Mucosa of stomach (tissue), 1 donor: ENCODE results near the gene SLC8A1.

Source experiments
- H3K27me3 ChIP-seq: one replicate; pipeline ENCODE4 v1.7.0; 2013; ENCODE audit warnings: mild to moderate bottlenecking, low read length; ENCODE audit not compliant: control insufficient read depth, insufficient read depth
- H3K36me3 ChIP-seq: one replicate; pipeline ENCODE4 v1.7.0; 2013; ENCODE audit warnings: low read length; ENCODE audit not compliant: control insufficient read depth, insufficient read depth
- H3K4me1 ChIP-seq: one replicate; pipeline ENCODE4 v1.7.0; 2013; ENCODE audit warnings: mild to moderate bottlenecking, low read length; ENCODE audit not compliant: control insufficient read depth, insufficient read depth
- H3K4me3 ChIP-seq: one replicate; pipeline ENCODE4 v1.7.0; 2013; ENCODE audit warnings: low read length
- H3K9ac ChIP-seq: one replicate; pipeline ENCODE4 v1.7.0; 2013; ENCODE audit warnings: mild to moderate bottlenecking, low read length, moderate library complexity
- H3K9me3 ChIP-seq: one replicate; pipeline ENCODE4 v1.7.0; 2013; ENCODE audit warnings: mild to moderate bottlenecking, low read length, moderate library complexity; ENCODE audit not compliant: control insufficient read depth
- donor health status: Pancreatic carcinoma.

SLC8A1 gene

DNA sequence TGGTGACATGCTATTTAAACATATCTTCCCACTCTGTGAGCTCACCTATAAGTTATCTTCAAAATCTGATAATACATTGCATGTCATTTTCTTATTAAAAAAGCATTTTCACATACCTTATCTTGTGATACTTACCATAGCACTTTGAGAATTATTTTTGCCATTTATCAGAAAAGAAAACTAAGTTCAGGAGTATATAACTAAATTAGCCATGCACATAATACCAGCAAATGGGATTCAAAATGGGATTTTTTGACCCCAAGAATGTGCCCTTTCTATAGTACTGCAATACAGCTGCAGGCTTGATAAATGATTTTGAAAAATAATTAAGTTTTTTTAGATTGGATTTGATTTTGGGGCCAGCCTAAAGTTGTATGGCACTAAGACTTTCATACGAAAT is 41.2 kb downstream of the SLC8A1 start:
- Histone ChIP-seq H3K27me3 (no peaks in the 10 kb centered on the region), H3K4me3 (no peak overlapping the region), H3K9ac (no peak overlapping the region), H3K36me3 (no peaks in the 10 kb centered on the region), H3K4me1 (no peaks in the 10 kb centered on the region), H3K9me3 (no peaks in the 10 kb centered on the region)

- no peaks in the 10 kb centered on the region for H3K9me3 ChIP-seq
- no peaks in the 10 kb centered on the region for H3K4me1 ChIP-seq
- no peak overlapping the region for H3K9ac ChIP-seq
- no peaks in the 10 kb centered on the region for H3K36me3 ChIP-seq
- no peaks in the 10 kb centered on the region for H3K27me3 ChIP-seq
- no peak overlapping the region for H3K4me3 ChIP-seq
Measured at GRCh38 chr2:40409734-40410133, 42.2 kb downstream of the SLC8A1 start.

DNA sequence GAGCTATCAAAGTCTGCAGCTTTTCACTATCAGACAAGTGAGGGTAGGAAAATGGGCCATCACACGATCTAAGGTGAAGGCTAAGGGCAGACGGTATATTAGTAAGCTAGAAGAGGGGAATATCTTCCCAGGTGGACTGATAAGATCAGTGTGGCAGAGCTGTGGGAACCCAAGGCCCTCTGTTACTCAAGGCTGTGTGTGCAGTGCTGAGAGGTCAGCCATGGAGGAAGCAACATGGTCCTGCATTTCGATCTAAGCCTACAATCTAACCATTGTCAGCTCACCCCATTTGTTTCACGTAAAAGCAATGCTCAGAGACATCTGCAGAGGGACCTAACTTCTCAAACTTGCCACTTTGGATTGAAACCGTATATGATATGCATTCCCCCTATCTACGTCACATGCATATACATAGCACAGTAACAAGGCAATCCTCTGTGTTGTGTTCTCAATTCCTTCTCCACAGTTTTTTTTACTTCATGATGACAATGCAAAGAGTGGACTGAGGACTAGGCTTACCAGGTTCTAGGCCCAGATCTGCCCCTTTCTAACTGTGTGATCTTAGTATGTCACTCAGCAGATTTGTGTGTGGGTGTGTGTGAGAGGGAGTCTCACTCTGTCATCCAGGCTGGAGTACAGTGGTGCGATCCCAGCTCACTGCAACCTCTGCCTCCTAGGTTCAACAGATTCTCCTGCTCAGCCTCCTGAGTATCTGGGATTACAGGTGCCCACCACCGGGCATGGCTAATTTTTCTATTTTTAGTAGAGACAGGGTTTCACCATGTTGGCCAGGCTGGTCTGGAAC is 45.2 kb downstream of the SLC8A1 start:
- no peaks in the 10 kb centered on the region for H3K4me1 ChIP-seq
- H3K36me3 ChIP-seq = no peaks in the 10 kb centered on the region
- no peaks in the 10 kb centered on the region for H3K27me3 ChIP-seq
- H3K9ac ChIP-seq = no peak overlapping the region
- no peak overlapping the region for H3K4me3 ChIP-seq
- H3K9me3 ChIP-seq = no peaks in the 10 kb centered on the region

DNA sequence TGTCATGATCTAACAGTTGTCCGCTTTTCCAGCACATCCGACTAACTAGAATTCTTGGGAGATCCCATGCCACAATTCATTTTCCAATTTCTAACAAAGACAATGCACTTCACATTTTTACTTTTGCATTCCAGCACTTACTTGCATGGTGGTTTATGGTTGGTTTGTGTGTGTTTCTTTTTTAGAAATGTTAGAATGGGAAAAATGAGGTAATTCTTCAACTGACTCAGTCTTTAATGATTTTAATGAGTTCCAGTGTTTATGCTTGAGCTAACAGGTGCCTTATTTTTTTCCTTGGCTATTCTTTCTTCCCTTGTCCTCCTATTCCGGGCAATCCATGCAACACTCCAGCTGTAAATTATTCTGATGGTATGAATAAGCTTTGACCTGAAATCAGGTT is 46.4 kb downstream of the SLC8A1 start:
- Histone ChIP-seq H3K27me3 (no peaks in the 10 kb centered on the region), H3K4me1 (no peaks in the 10 kb centered on the region), H3K9me3 (no peaks in the 10 kb centered on the region), H3K9ac (no peak overlapping the region), H3K4me3 (no peak overlapping the region), H3K36me3 (no peaks in the 10 kb centered on the region)

GRCh38 chr2:40404517-40404916 is 47.4 kb downstream of the SLC8A1 start:
- H3K36me3 ChIP-seq = no peaks in the 10 kb centered on the region
- H3K4me1 ChIP-seq = no peaks in the 10 kb centered on the region
- H3K9ac ChIP-seq = no peak overlapping the region
- H3K9me3 ChIP-seq = no peaks in the 10 kb centered on the region
- no peak overlapping the region for H3K4me3 ChIP-seq
- H3K27me3 ChIP-seq = no peaks in the 10 kb centered on the region

- no peaks in the 10 kb centered on the region for H3K27me3 ChIP-seq
- H3K4me3 ChIP-seq = no peak overlapping the region
- H3K4me1 ChIP-seq = no peaks in the 10 kb centered on the region
- H3K9me3 ChIP-seq = no peaks in the 10 kb centered on the region
- H3K36me3 ChIP-seq = no peaks in the 10 kb centered on the region
- no peak overlapping the region for H3K9ac ChIP-seq
Measured at GRCh38 chr2:40403233-40403836, 48.6 kb downstream of the SLC8A1 start.

GRCh38 chr2:40401896-40402295 is 50.0 kb downstream of the SLC8A1 start:
- Histone ChIP-seq H3K36me3 (no peaks in the 10 kb centered on the region), H3K4me1 (no peaks in the 10 kb centered on the region)

GRCh38 chr2:40400336-40400953 is 51.4 kb downstream of the SLC8A1 start:
- no peak overlapping the region for H3K4me3 ChIP-seq
- H3K9ac ChIP-seq = no peak overlapping the region
- H3K27me3 ChIP-seq = no peaks in the 10 kb centered on the region
- no peaks in the 10 kb centered on the region for H3K4me1 ChIP-seq
- no peaks in the 10 kb centered on the region for H3K36me3 ChIP-seq
- no peaks in the 10 kb centered on the region for H3K9me3 ChIP-seq

More at GRCh38 chr2:40401896-40402295, 50.0 kb downstream of the SLC8A1 start:
- Histone ChIP-seq H3K27me3 (no peaks in the 10 kb centered on the region), H3K4me3 (no peak overlapping the region), H3K9me3 (no peaks in the 10 kb centered on the region), H3K9ac (no peak overlapping the region)

- no peaks in the 10 kb centered on the region for H3K27me3 ChIP-seq
- no peaks in the 10 kb centered on the region for H3K4me1 ChIP-seq
- H3K9me3 ChIP-seq = no peaks in the 10 kb centered on the region
- H3K9ac ChIP-seq = no peak overlapping the region
- H3K36me3 ChIP-seq = no peaks in the 10 kb centered on the region
- H3K4me3 ChIP-seq = no peak overlapping the region
Measured at GRCh38 chr2:40397765-40398164, 54.1 kb downstream of the SLC8A1 start.

- Histone ChIP-seq H3K9ac (no peak overlapping the region), H3K27me3 (no peaks in the 10 kb centered on the region), H3K4me3 (no peak overlapping the region), H3K4me1 (no peaks in the 10 kb centered on the region), H3K9me3 (no peaks in the 10 kb centered on the region), H3K36me3 (no peaks in the 10 kb centered on the region)
Measured at GRCh38 chr2:40396124-40396523, 55.8 kb downstream of the SLC8A1 start.

DNA sequence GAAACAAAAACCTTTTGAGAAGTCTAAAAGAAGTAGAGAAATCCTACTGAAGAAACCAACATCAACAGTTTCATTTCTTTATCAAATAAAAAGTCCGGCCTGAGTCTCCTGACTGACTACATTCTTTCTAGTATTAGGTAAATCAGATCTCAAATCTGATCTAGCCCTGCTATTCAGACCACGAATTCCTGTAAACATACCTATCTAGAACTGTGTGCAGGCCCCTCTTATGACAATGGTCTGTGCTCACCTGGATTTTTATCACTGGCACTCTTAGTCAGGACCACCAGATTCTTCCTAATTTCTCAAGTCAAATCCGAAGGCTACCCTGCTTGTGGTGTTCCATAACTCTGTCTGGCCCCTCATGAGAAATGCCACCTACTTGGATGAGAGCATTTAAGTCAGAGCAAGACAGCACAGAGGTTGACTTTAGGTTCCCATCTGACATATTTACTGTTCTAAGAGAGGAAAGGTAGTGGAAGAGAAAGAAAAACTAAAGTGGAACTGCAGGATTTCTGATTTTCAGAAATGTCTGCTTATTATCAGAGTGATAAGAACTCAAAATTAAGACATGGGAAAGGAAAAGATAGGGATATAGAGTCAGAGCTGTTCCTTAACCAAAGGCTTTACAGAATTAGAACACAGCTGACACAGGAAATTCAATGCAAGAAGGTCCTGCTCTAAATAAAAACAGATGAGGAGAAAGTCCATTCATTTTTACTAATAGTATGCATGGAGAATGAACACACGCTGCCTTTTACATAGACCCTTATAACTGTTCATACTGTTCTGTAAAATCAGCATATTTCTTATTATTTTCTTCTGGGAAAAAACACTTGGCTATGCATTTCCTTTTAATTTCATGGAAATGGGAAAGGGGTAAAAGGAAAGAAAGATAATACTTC is 56.5 kb downstream of the SLC8A1 start:
- Histone ChIP-seq H3K4me3 (no peak overlapping the region), H3K27me3 (no peaks in the 10 kb centered on the region), H3K9ac (no peak overlapping the region), H3K4me1 (no peaks in the 10 kb centered on the region), H3K9me3 (no peaks in the 10 kb centered on the region), H3K36me3 (no peaks in the 10 kb centered on the region)
